PC-9 (cell line): ENCODE results near the gene ZNF891. TPM values are rescaled to one million over a fixed set of nuclear protein-coding genes. Genes with fewer than 3 reads are reported as not detected.

Experiments used
- BruUV-seq: library from RNA; stranded (reverse); fragments of 400-500 nt; replicated peaks from 2 replicates; lab custom pipeline; 2021; lab: Mats Ljungman, UMichigan
- CTCF ChIA-PET: fragments of 300-600 bp; sonication (Branson Sonifier 250); formaldehyde crosslinking; loops from one replicate; lab custom pipeline; 2022; ENCODE audit warnings: antibody characterized with exemption; lab: Charles Lee
- POLR2A ChIA-PET: fragments of 300-600 bp; sonication (Branson Sonifier 250); formaldehyde crosslinking; loops from one replicate; lab custom pipeline; 2022; ENCODE audit warnings: antibody characterized with exemption; ENCODE audit not compliant: unreplicated experiment; lab: Charles Lee
- DNase-seq, 2 experiments: peaks; one replicate each; pipeline versions ENCODE4 v3.0.0 to v3.0.0-alpha.2; 2015 to 2022; ENCODE audit warnings: mixed read lengths in 1 of 2
- H2AFZ ChIP-seq: fragments of 200-600 bp; sonication (generic); 2 replicates; pipeline ENCODE4 v1.8.1; 2017; ENCODE audit warnings: antibody characterized with exemption
- H3F3A ChIP-seq: fragments of 200-600 bp; sonication (generic); 2 replicates; pipeline ENCODE4 v1.8.1; 2017; ENCODE audit warnings: antibody characterized with exemption, mild to moderate bottlenecking, low read depth; ENCODE audit not compliant: insufficient read depth
- H3K27ac ChIP-seq: fragments of 200-600 bp; sonication (generic); 2 replicates; pipeline ENCODE4 v1.6.1; 2016; ENCODE audit warnings: mixed run types
- H3K27me3 ChIP-seq: fragments of 200-600 bp; sonication (generic); 2 replicates; pipeline ENCODE4 v1.6.1; 2016; ENCODE audit warnings: low read depth, mixed run types; ENCODE audit not compliant: insufficient read depth
- H3K36me3 ChIP-seq: fragments of 200-600 bp; sonication (generic); 2 replicates; pipeline ENCODE4 v1.6.1; 2016; ENCODE audit warnings: low read depth, mixed run types
- H3K4me1 ChIP-seq: fragments of 200-600 bp; sonication (generic); replicated peaks from 2 replicates; pipeline ENCODE4 v1.6.1; 2016; ENCODE audit warnings: mixed run types; ENCODE audit not compliant: insufficient read depth
- H3K4me2 ChIP-seq: fragments of 200-600 bp; sonication (generic); 2 replicates; pipeline ENCODE4 v1.6.1; 2017; ENCODE audit warnings: mixed run types
- H3K4me3 ChIP-seq: fragments of 200-600 bp; sonication (generic); 2 replicates; pipeline ENCODE4 v1.6.1; 2016; ENCODE audit warnings: mixed run types
- H3K79me2 ChIP-seq: fragments of 200-600 bp; sonication (generic); 2 replicates; pipeline ENCODE4 v1.6.1; 2017; ENCODE audit warnings: low read depth, mixed run types
- H3K9me2 ChIP-seq: fragments of 200-600 bp; sonication (generic); 2 replicates; pipeline ENCODE4 v1.8.1; 2017; ENCODE audit warnings: mild to moderate bottlenecking; ENCODE audit not compliant: insufficient read depth
- H3K9me3 ChIP-seq: fragments of 200-600 bp; sonication (generic); 2 replicates; pipeline ENCODE4 v1.8.1; 2016; ENCODE audit warnings: low read depth; ENCODE audit not compliant: insufficient read depth
- H4K20me1 ChIP-seq: fragments of 200-600 bp; sonication (generic); 2 replicates; pipeline ENCODE4 v1.8.1; 2017; ENCODE audit not compliant: insufficient read depth
- EZH2 ChIP-seq: fragments of 200-600 bp; sonication (generic); IDR thresholded peaks from 2 replicates; pipeline ENCODE4 v1.8.0; 2017; ENCODE audit warnings: antibody characterized with exemption, low read depth
- intact Hi-C: fragments of 100-400 bp; cut with micrococcal nuclease; formaldehyde crosslinking; loops from one replicate; pipeline ENCODE4 v1.10.0; 2022; ENCODE audit not compliant: unreplicated experiment
- total RNA-seq: library from RNA; stranded (reverse); gene quantifications from 2 replicates; pipeline ENCODE4 v1.2.3, GENCODE V29; 2021
- TF ChIP-seq, protein P1 (sequence below): fragments of 200-600 bp; sonication (generic); conservative IDR thresholded peaks from 2 replicates; pipeline ENCODE4 v1.6.1; 2017; ENCODE audit warnings: mixed run types, antibody characterized with exemption, mild to moderate bottlenecking, moderate library complexity

ZNF891 gene
- total RNA-seq, 1 experiment from 2014 or later: 3.2 TPM

GRCh38 chr12:133061954-133062353 lies 68.1 kb downstream of the ZNF891 start:
- H3K9me2 ChIP-seq: no peaks in the 10 kb centered on the region
- TF ChIP-seq, protein P1, sequence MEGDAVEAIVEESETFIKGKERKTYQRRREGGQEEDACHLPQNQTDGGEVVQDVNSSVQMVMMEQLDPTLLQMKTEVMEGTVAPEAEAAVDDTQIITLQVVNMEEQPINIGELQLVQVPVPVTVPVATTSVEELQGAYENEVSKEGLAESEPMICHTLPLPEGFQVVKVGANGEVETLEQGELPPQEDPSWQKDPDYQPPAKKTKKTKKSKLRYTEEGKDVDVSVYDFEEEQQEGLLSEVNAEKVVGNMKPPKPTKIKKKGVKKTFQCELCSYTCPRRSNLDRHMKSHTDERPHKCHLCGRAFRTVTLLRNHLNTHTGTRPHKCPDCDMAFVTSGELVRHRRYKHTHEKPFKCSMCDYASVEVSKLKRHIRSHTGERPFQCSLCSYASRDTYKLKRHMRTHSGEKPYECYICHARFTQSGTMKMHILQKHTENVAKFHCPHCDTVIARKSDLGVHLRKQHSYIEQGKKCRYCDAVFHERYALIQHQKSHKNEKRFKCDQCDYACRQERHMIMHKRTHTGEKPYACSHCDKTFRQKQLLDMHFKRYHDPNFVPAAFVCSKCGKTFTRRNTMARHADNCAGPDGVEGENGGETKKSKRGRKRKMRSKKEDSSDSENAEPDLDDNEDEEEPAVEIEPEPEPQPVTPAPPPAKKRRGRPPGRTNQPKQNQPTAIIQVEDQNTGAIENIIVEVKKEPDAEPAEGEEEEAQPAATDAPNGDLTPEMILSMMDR: no peak
- TF ChIP-seq EZH2: no peak
- H3K4me2 ChIP-seq: no peak overlapping the region
- no peaks in the 10 kb centered on the region for H3K27me3 ChIP-seq
- CTCF ChIA-PET: no interaction called here
- BruUV-seq: no TSS peak
- peaks cover 28% of the 10 kb centered on the region for H3F3A ChIP-seq
- no peaks in the 10 kb centered on the region for H4K20me1 ChIP-seq
- H3K79me2 ChIP-seq: no peaks in the 10 kb centered on the region
- H2AFZ ChIP-seq: no peak overlapping the region
- H3K27ac ChIP-seq: no peak overlapping the region
- peaks cover 77% of the 10 kb centered on the region for H3K9me3 ChIP-seq
- H3K36me3 ChIP-seq: peaks cover 5% of the 10 kb centered on the region
- intact Hi-C loops: no loop called here
- POLR2A ChIA-PET: no interaction called here
- no peak overlapping the region for H3K4me3 ChIP-seq
- no peaks in the 10 kb centered on the region for H3K4me1 ChIP-seq
- no peak for DNase-seq

- Histone ChIP-seq H4K20me1 (no peaks in the 10 kb centered on the region), H3K36me3 (peaks cover 19% of the 10 kb centered on the region), H3K79me2 (no peaks in the 10 kb centered on the region), H3F3A (peaks cover 32% of the 10 kb centered on the region), H3K4me2 (no peak overlapping the region), H3K27me3 (no peaks in the 10 kb centered on the region), H3K9me2 (no peaks in the 10 kb centered on the region), H2AFZ (no peak overlapping the region), H3K4me1 (no peaks in the 10 kb centered on the region), H3K27ac (no peak overlapping the region), H3K9me3 (peaks cover 78% of the 10 kb centered on the region), H3K4me3 (no peak overlapping the region)
- BruUV-seq: no TSS peak
- TF ChIP-seq, protein P1: no peak
- TF ChIP-seq EZH2: no peak
- no peak for DNase-seq
- POLR2A ChIA-PET: interaction anchor here (0.6 kb wide), 1 partner anchor 22 kb away, joined by 6 read pairs; no protein-coding TSS in a partner anchor
- intact Hi-C loops: no loop called here
- CTCF ChIA-PET: no interaction called here
Measured at GRCh38 chr12:133058203-133059113, 71.6 kb downstream of the ZNF891 start.

DNA sequence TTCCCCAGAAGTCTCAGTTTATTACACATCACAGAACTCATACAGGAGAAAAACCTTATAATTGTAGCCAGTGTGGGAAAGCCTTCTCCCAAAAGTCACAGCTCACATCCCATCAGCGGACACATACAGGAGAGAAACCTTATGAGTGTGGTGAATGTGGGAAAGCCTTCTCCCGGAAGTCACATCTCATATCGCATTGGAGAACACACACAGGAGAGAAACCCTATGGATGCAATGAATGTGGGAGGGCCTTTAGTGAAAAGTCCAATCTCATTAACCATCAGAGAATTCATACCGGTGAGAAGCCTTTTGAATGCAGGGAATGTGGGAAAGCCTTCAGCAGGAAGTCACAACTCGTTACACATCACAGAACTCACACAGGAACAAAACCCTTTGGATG lies 72.6 kb downstream of the ZNF891 start:
- peaks cover 32% of the 10 kb centered on the region for H3F3A ChIP-seq
- peaks cover 78% of the 10 kb centered on the region for H3K9me3 ChIP-seq
- no peak overlapping the region for H2AFZ ChIP-seq
- POLR2A ChIA-PET: no interaction called here
- no peak overlapping the region for H3K4me2 ChIP-seq
- H4K20me1 ChIP-seq: no peaks in the 10 kb centered on the region
- H3K27ac ChIP-seq: no peak overlapping the region
- intact Hi-C loops: no loop called here
- H3K79me2 ChIP-seq: no peaks in the 10 kb centered on the region
- no peaks in the 10 kb centered on the region for H3K27me3 ChIP-seq
- no peak overlapping the region for H3K4me3 ChIP-seq
- TF ChIP-seq, protein P1: no peak
- no peak for TF ChIP-seq EZH2
- DNase-seq: no peak
- BruUV-seq: no TSS peak
- peaks cover 29% of the 10 kb centered on the region for H3K36me3 ChIP-seq
- H3K4me1 ChIP-seq: no peaks in the 10 kb centered on the region
- no peaks in the 10 kb centered on the region for H3K9me2 ChIP-seq
- CTCF ChIA-PET: no interaction called here

Other genes starting within 250 kb of the ZNF891 start
- 15.5 and 17.8 TPM in 2 replicates for gene CHFR, start 242.7 kb downstream of the ZNF891 start, total RNA-seq
- 10.9 and 13.5 TPM in 2 replicates for gene ZNF605, start 174.0 kb downstream of the ZNF891 start, total RNA-seq
- gene ZNF26, start 143.9 kb downstream of the ZNF891 start, total RNA-seq: 13.2 and 20.6 TPM in 2 replicates
- 16.2 and 18.0 TPM in 2 replicates for gene ZNF84, start 92.8 kb downstream of the ZNF891 start, total RNA-seq
- 10.2 and 11.1 TPM in 2 replicates for gene ZNF140, start 49.4 kb downstream of the ZNF891 start, total RNA-seq
- gene ZNF10, start 353 bp upstream of the ZNF891 start, total RNA-seq: 7.3 and 9.5 TPM in 2 replicates
- gene ZNF268, start 51.2 kb upstream of the ZNF891 start, total RNA-seq: 14.0 and 14.7 TPM in 2 replicates
- gene ANHX, start 105.6 kb upstream of the ZNF891 start, total RNA-seq: not detected in 2 replicates